HEK293 (cell line): ENCODE measurements around the gene OBSCN.

Source experiments
- KLF10 ChIP-seq: fragments of 450-650 bp; IDR thresholded peaks from 2 replicates; pipeline ENCODE4 v1.5.1; 2018; ENCODE audit warnings: missing biosample characterization, mild to moderate bottlenecking, missing genetic modification characterization
- KLF9 ChIP-seq: fragments of 450-650 bp; formaldehyde crosslinking; IDR thresholded peaks from 2 replicates; pipeline ENCODE4 v1.5.1; 2016; ENCODE audit warnings: missing biosample characterization, missing genetic modification characterization, low read depth
- SP2 ChIP-seq: fragments of 450-650 bp; formaldehyde crosslinking; IDR thresholded peaks from 2 replicates; pipeline ENCODE4 v1.5.1; 2016; ENCODE audit warnings: missing biosample characterization, missing genetic modification characterization
- TCF7L2 ChIP-seq: IDR thresholded peaks from 2 replicates; pipeline ENCODE4 v1.6.1; 2011; ENCODE audit warnings: low read depth, mild to moderate bottlenecking, inconsistent platforms, low read length, moderate library complexity, borderline replicate concordance
- TF ChIP-seq, protein P1 (sequence below): fragments of 450-650 bp; formaldehyde crosslinking; IDR thresholded peaks from 2 replicates; pipeline ENCODE4 v1.5.1; 2016; ENCODE audit warnings: missing biosample characterization, missing genetic modification characterization

DNA sequence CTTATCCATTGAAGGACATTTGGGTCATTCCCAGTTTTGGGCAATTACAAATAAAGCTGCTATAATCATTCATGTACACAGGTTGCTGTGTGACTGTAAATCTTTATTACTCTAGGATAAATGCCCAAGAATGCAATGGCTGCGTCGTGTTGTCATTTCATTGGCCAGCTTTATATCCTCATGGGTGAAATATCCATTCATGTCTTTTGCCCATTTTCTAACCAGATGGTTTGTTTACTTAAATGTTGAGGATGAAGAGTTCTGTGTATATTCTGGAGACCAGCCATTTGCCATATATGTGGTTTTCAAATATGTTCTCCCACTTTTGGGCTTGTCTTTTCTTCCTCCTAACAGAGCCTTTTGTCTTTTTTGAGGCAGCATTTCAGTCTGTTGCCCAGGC is 173.5 kb downstream of the OBSCN start:
- no peak for TF ChIP-seq KLF9 (tag by site-specific recombination)
- TF ChIP-seq KLF10 (tag by site-specific recombination), result no peak
- TF ChIP-seq, protein P1, sequence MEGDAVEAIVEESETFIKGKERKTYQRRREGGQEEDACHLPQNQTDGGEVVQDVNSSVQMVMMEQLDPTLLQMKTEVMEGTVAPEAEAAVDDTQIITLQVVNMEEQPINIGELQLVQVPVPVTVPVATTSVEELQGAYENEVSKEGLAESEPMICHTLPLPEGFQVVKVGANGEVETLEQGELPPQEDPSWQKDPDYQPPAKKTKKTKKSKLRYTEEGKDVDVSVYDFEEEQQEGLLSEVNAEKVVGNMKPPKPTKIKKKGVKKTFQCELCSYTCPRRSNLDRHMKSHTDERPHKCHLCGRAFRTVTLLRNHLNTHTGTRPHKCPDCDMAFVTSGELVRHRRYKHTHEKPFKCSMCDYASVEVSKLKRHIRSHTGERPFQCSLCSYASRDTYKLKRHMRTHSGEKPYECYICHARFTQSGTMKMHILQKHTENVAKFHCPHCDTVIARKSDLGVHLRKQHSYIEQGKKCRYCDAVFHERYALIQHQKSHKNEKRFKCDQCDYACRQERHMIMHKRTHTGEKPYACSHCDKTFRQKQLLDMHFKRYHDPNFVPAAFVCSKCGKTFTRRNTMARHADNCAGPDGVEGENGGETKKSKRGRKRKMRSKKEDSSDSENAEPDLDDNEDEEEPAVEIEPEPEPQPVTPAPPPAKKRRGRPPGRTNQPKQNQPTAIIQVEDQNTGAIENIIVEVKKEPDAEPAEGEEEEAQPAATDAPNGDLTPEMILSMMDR, result no peak
- TF ChIP-seq TCF7L2, result no peak
- no peak for TF ChIP-seq SP2 (tag by site-specific recombination)
